SIG-M5 (cell line): ENCODE data around the gene CRYGD.
"Not testable (repeated sequence)": the region's sequence is repeated elsewhere in the genome, so short reads cannot be mapped to it uniquely, and the experiment has no call there.

Source experiments
- DNase-seq: peaks from one replicate; lab custom pipeline; 2025; lab: John Stamatoyannopoulos, UW

Gene CRYGD

GRCh38 chr2:208129744-208130711, 5.7 kb upstream of the CRYGD start, which contains the start of gene CRYGC:
TSS of gene CRYGC (minus strand) at chr2:208129828. CDS start at chr2:208129792, 36 bp downstream.
- DNase-seq = no peak

DNA sequence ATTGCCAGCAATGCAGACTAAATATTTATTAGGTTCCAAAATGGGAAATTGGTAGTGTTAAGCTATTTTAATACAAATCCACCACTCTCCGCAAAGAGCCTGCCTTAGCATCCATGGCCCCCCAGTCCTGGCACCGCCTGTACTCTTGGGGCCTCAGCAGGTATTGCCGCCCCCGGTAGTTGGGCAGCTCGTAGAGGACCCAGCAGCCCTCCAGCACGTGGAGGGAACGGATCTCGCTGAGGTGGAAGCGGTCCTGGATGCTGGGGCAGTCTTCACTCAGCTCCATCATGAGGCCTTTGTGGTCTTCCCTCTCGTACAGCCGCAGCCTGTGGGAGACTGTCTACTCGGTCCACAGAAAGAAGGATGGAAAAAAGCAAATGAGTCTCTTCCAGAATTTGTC, 3.8 kb upstream of the CRYGD start:
- DNase-seq = no peak

DNA sequence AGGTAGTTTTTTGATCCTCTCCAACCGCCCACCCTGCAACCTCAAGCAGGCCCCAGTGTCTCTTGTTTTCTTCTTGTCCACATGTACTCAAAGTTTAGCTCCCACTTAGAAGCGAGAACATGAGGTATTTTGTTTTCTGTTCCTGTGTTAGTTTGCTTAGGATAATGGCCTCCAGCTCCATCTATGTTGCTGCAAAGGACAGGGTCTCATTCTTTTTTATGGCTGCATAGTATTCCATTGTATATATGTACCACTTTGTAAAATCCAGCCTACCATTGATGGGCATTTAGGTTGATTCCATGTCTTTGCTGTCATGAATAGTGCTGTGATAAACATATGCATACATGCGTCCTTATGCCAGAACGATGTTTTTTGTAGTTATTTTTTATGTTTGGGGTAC, 2.8 kb upstream of the CRYGD start:
- DNase-seq = no peak

GRCh38 chr2:208125251-208125650, 927 bp upstream of the CRYGD start:
- no peak for DNase-seq

- DNase-seq = no peak
These were observed 2.1 kb downstream of the CRYGD start for GRCh38 chr2:208122248-208122647.

GRCh38 chr2:208118918-208119317, 5.4 kb downstream of the CRYGD start:
- no peak for DNase-seq

GRCh38 chr2:208117390-208117789, 6.9 kb downstream of the CRYGD start:
- not testable (repeated sequence) for DNase-seq

DNA sequence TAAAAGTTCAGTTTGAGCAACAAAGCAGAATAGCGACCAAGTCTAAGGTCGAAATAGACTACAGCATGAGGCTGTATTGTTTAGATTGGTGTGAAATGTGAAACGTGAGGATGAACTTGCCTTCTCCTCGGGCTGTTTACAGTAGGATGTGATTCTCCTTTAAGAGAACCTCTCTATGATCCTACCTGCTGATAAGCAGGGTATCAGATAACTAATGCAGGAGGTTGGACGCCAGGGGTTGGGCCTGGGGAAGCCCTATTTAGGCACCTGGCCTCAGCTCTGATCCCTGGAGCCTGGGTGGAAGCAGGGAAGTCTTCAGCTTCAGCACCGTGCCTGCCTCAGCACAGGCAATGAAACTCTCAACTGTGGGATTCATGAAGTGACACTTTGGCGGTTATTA, 11.4 kb downstream of the CRYGD start:
- DNase-seq = no peak

DNA sequence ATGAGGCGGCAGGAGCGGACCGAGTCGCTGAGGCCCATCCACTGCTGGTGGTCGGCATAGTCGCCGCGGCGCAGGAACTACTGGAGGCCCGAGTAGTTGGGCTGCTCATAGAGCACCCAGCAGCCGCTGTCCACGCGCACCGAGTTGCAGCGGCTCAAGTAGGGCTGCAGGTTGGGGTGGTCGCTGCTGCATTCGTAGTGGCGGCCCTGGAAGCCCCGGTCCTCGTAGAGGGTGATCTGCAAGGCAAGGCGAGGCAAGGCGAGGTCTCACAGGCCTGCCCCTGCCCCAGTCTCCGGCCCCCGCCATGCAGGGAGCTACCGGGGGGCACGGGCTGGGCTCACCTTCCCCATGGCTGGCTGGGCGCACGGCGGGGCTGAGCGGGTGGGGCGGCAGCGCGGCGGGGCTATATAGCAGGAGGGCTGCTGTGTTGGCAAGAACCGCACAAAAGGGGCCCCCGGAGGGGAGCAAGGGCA, 12.0 kb downstream of the CRYGD start:
- not testable (repeated sequence) for DNase-seq

DNA sequence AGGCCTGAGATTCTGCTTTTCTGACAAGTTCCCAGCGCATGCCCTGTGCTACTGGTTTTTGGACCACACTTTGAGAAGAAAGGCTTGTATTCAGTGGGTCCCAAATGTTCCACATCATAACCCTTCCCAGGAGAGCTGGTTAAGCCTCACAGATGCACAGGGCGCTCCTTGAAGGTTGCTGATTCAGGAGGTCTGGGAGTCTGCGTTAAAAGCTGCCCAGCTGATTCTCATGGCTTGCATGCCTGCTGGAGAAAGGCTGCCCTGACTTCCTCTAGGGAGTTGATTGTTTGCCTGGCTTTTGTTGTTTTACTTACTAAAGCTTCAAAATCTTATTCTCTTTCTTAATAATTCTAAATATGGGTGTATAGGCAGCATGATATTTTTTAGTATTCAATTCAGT, 20.7 kb downstream of the CRYGD start:
- DNase-seq = no peak

DNA sequence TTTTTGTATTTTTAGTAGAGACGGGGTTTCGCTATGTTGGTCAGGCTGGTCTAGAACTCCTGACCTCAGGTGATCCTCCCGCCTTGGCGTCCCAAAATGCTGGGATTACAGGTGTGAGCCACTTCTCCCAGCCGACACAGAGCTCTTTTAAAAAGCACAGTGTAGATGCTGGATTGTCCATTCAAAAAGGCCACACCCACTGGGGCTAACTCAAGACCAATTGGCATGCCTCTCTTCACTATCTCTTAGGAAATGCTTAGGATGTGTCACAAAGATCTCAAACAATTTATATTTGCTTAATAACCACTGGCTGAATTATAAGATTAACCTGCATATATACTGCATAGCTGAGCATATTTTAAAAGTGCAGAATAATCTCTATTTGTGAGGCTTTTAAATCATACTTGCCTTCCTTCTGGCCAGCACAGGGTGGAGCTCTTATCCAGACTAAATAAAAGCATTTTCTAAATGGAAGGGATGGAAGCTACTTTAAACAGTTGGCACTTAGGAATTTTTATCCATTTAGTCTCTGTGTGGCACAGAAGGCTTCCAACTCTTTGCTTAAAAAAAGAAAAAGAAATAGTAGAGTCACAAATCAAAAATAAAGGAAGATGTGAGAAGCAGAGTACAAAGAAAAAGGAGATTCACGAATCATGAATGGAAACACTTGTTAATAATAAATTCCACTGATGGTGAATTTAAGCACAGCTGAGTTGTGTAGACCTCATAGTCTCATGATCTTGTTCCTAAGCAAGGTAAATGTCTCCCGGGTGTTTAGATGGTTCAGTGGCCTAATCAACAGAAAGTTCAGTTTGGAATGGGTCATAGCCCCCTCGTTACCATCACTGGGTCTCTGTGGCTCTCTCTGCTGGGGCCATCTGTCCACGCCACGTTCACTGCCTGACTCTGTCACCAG, 22.4 kb downstream of the CRYGD start:
- DNase-seq = no peak

DNA sequence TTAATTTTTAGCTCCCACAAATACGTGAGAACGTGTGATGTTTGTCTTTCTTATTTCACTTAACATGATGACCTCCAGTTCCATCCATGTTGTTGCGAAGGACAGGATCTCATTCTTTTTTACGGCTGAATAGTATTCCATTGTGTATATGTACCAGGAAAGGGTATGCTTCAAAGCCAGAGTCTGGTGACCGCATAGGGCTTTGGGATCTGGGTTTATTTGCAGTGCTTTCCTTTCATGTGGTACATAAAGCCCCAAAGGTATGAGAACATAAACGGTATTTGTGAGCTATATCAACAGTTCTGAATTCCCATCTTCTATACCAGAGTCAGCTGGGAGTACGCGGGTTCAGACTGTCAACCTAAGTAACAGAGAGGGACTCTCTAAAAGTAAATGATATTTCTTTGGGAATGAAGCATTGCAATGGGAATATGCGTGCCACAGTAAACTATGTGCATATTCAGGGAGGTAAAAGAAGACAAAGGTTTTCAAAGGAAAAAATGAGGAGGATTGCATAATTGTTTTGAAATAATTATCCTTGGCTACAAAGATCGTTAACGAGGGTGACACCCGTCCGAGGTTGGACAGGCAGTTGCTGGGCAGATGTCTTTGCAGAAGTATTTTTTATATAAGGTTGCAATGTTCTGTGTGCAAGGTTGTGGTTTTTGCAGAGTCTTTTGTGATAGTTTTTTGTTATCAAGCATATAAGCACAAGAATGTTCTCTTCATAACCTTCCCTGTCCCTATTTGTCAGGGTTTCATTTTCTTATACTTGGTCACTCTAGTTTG, 24.4 kb downstream of the CRYGD start:
- no peak for DNase-seq

GRCh38 chr2:208098701-208099100, 25.6 kb downstream of the CRYGD start:
- not testable (repeated sequence) for DNase-seq

DNA sequence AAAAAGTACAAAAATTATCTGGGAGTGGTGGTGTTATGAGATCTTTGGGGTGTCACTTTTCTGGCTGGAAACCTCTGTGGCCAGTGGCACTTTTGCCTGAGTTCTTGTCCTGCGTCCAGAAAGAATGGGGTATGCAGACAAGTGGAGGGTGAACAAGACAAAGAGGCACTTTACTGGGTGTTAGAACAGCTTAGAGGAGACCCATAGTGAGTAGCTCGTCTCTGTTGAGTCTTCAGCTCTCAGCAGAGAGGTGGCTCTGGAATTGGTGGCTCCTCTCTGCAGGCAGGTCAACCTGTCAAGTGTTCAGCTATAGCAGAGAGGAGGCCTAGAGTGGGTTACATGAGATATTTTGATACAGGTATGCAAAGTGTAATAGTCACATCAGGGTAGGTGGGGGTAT, 26.1 kb downstream of the CRYGD start:
- no peak for DNase-seq

DNA sequence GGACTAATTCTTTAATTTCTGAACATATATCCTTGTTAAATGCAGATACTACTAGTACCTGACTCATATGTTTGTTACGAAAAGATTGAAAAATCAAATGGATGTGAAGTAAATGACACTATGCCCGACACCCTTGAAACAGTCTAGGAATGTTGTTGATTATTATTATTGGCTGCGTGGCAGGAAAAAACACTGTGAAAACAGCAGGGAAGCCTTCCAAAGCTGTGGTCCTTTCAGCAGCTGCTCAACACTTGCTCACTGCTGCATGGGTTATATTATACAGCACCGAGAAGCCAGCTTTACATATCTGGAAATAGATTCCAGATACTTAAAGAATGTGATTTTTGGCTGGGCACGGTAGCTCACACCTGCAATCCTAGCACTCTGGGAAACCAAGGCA, 26.5 kb downstream of the CRYGD start:
- no peak for DNase-seq

DNA sequence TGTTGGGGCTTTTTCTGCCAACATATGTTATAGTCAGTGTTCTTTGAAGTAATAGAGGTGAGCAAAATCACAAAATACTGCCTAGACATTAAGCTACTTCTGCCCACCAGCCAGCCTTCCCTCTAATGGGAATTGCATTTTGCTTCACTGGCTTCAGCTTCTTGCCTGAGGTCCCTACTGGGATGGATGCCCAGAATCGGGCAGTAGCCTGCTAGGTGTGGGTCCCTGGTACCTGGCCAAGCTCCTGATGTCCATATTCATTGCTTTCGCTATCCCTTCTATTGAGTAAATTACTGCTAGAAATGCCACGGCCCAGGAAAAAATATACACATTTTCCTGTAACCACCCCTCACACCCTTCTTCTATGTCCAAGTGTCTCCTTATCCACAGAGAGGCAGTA, 27.0 kb downstream of the CRYGD start:
- no peak for DNase-seq

GRCh38 chr2:208096080-208096479, 28.2 kb downstream of the CRYGD start:
- DNase-seq = no peak

DNA sequence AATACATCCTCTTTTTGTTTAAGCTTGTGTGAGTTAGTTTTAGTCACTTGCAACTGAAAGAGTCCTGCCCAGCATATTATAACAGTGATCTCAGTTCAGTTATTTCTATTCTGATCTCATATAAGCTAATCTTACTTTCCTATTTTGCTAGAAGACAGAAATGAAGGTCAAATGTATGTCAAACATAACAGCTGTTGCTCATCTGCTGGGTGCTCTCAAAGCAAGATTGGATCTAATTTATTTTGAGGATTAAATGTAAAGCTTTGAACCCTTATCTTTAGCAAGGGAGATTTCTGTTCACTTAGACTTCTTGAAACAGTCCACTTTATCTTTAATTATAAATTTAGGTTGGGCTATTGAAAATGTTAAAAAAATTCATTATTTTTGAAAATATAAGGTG, 31.2 kb downstream of the CRYGD start:
- DNase-seq = no peak

GRCh38 chr2:208092093-208092832, 32.1 kb downstream of the CRYGD start:
- DNase-seq = no peak

DNA sequence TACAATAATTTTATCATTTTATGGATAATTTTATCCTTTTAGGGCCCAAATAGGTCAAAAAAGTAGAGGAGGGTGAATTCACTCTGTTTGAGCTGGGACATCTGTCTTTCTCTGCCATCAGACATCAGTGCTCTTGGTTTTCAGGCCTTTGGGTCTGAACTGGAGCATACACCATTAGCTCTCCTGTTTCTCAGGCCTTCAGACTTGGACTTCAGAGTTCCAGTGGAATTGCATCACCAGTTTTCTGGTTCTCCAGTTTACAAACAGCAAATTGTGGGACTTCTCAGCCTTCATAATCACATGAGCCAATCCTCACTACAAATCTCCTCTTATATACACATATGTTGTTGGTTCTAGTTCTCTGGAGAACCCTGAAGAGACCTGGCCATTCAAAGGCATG, 33.9 kb downstream of the CRYGD start:
- DNase-seq = no peak

GRCh38 chr2:208086029-208086428, 38.3 kb downstream of the CRYGD start:
- DNase-seq = no peak
